Skeletal muscle tissue (tissue), 4 donors: ENCODE measurements around the gene ZBTB47. TPM values are rescaled to one million over a fixed set of nuclear protein-coding genes. Genes with fewer than 3 reads are reported as not detected.

Source experiments
- H3K27ac ChIP-seq: one replicate; pipeline ENCODE4 v1.7.0; 2013; ENCODE audit warnings: mild to moderate bottlenecking, low read depth, low read length, inconsistent platforms
- H3K27me3 ChIP-seq, 3 donors: one replicate each; pipeline ENCODE4 v1.7.0; 2013; ENCODE audit warnings: low read length in 3 of 3; ENCODE audit not compliant: control insufficient read depth in 3 of 3, insufficient read depth in 3 of 3
- H3K36me3 ChIP-seq, 3 donors: one replicate each; pipeline ENCODE4 v1.7.0; 2013; ENCODE audit warnings: low read length in 3 of 3; ENCODE audit not compliant: control insufficient read depth in 3 of 3, insufficient read depth in 3 of 3
- H3K4me1 ChIP-seq, 3 donors: one replicate each; pipeline ENCODE4 v1.7.0; 2013; ENCODE audit warnings: low read length in 3 of 3, mild to moderate bottlenecking in 3 of 3; ENCODE audit not compliant: control insufficient read depth in 3 of 3, insufficient read depth in 3 of 3
- H3K4me3 ChIP-seq, 3 donors: one replicate each; pipeline ENCODE4 v1.7.0; 2013; ENCODE audit warnings: low read length in 3 of 3
- H3K9ac ChIP-seq, 3 donors: one replicate each; pipeline ENCODE4 v1.7.0; 2013; ENCODE audit warnings: low read length in 3 of 3, mild to moderate bottlenecking in 3 of 3, moderate library complexity in 2 of 3, low read depth in 1 of 3
- H3K9me3 ChIP-seq, 3 donors: one replicate each; pipeline ENCODE4 v1.7.0; 2013; ENCODE audit warnings: low read length in 3 of 3; ENCODE audit not compliant: control insufficient read depth in 3 of 3
- total RNA-seq: library from RNA; depleted of rRNA; stranded (reverse); fragments of >200 nt; gene quantifications from one replicate; pipeline ENCODE4 v1.2.3, GENCODE V29; 2014
- donor health status: Osteomylitis.

ZBTB47 gene
- total RNA-seq, 1 donor from 2014 or later: 21.4 TPM

- Histone ChIP-seq H3K9me3 (no peaks in the 10 kb centered on the region), H3K4me1 (peaks cover 31 to 42% (median 35%) of the 10 kb centered on the region in 3 donors), H3K36me3 (peaks cover 0 to 7% (median 0%) of the 10 kb centered on the region in 3 donors), H3K9ac (no peak overlapping the region), H3K27me3 (peaks cover 0 to 6% (median 0%) of the 10 kb centered on the region in 3 donors), H3K27ac (no peak overlapping the region), H3K4me3 (no peak overlapping the region)
These were observed 28.0 kb downstream of the ZBTB47 start for GRCh38 chr3:42681361-42682038.

GRCh38 chr3:42682301-42683070, 29.0 kb downstream of the ZBTB47 start:
- peaks cover 0 to 14% (median 0%) of the 10 kb centered on the region in 3 donors for H3K36me3 ChIP-seq
- H3K9me3 ChIP-seq: no peaks in the 10 kb centered on the region
- peak overlapping the region; percentile 18 to 58 (median 20) for H3K4me3 ChIP-seq
- peaks cover 37 to 50% (median 38%) of the 10 kb centered on the region in 3 donors for H3K4me1 ChIP-seq
- peak overlapping the region; percentile 95 for H3K27ac ChIP-seq
- H3K27me3 ChIP-seq: peaks cover 0 to 6% (median 0%) of the 10 kb centered on the region in 3 donors
- H3K9ac ChIP-seq: peak overlapping the region in 2 of 3 donors; percentile 81 to 87

GRCh38 chr3:42683875-42684598, 30.5 kb downstream of the ZBTB47 start:
- H3K4me3 ChIP-seq: peak overlapping the region; percentile 43 to 97 (median 54)
- H3K4me1 ChIP-seq: peaks cover 40 to 63% (median 44%) of the 10 kb centered on the region in 3 donors
- H3K36me3 ChIP-seq: peaks cover 0 to 29% (median 8%) of the 10 kb centered on the region in 3 donors
- H3K27me3 ChIP-seq: peaks cover 0 to 6% (median 0%) of the 10 kb centered on the region in 3 donors
- no peaks in the 10 kb centered on the region for H3K9me3 ChIP-seq
- H3K9ac ChIP-seq: peak overlapping the region; percentile 78 to 96 (median 81)
- H3K27ac ChIP-seq: peak overlapping the region; percentile 95

DNA sequence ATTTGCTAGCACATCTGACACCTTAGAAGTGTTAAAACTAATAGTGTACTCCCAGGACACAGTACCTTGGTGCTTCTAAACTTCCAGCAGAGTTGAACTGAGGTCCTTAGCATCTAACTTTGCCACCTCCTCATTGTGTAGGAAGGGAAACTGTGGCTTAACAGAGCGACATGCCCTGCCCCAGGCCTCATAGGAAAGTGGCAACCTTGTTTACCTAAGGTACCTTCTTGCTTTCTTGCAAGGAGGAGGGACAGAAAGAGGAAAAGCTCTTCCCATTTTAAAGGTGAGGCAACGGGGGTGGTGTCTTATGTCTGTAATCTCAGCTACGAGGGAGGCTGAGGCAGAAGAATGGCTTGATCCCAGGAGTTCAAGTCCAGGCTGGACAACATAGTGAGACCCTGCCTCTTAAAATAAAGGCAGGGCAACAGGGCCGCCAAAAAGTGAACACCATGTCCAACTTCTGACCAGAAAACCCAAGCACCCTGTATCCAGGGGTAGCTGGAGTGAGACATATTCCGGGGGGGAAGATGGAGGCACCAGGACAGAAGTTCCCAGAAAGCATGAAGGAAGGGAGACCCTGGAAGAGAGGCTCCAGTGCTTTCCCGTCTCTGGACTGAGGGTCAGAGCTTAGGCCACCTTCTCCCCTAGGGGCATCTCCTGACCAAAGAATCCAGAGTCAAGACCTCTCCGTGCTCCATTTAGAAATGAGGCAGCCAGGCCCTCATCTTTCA, 31.3 kb downstream of the ZBTB47 start:
- peaks cover 46 to 71% (median 52%) of the 10 kb centered on the region in 3 donors for H3K4me1 ChIP-seq
- peak overlapping the region; percentile 24 to 97 (median 30) for H3K4me3 ChIP-seq
- H3K36me3 ChIP-seq: peaks cover 0 to 36% (median 12%) of the 10 kb centered on the region in 3 donors
- H3K9ac ChIP-seq: peak overlapping the region; percentile 77 to 96 (median 78)
- peaks cover 0 to 6% (median 0%) of the 10 kb centered on the region in 3 donors for H3K27me3 ChIP-seq
- H3K27ac ChIP-seq: peak overlapping the region; percentile 95
- no peaks in the 10 kb centered on the region for H3K9me3 ChIP-seq

GRCh38 chr3:42685363-42685881, 31.9 kb downstream of the ZBTB47 start, which contains the start of gene KLHL40:
Gene KLHL40 (plus strand): TSS chr3:42685537. CDS start chr3:42685619, 82 bp downstream.
- Histone ChIP-seq H3K36me3 (peaks cover 0 to 41% (median 17%) of the 10 kb centered on the region in 3 donors), H3K4me3 (peak within 1 kb of the TSS; percentile 71 to 97 (median 77))

GRCh38 chr3:42685891-42686820, 32.7 kb downstream of the ZBTB47 start:
- Histone ChIP-seq H3K4me3 (peak overlapping the region; percentile 71 to 97 (median 77)), H3K4me1 (peaks cover 50 to 75% (median 58%) of the 10 kb centered on the region in 3 donors), H3K27ac (peak overlapping the region; percentile 95)

More at GRCh38 chr3:42685363-42685881, 31.9 kb downstream of the ZBTB47 start, which contains the start of gene KLHL40:
- H3K27ac ChIP-seq: peak within 1 kb of the TSS; percentile 95
- peaks cover 0 to 6% (median 0%) of the 10 kb centered on the region in 3 donors for H3K27me3 ChIP-seq
- H3K9ac ChIP-seq: peak within 1 kb of the TSS; percentile 78 to 96 (median 87)
- no peaks in the 10 kb centered on the region for H3K9me3 ChIP-seq
- H3K4me1 ChIP-seq: peaks cover 46 to 75% (median 58%) of the 10 kb centered on the region in 3 donors

GRCh38 chr3:42686832-42687650, 33.5 kb downstream of the ZBTB47 start:
- Histone ChIP-seq H3K27ac (peak overlapping the region; percentile 95), H3K4me1 (peaks cover 50 to 82% (median 59%) of the 10 kb centered on the region in 3 donors), H3K36me3 (peaks cover 7 to 54% (median 28%) of the 10 kb centered on the region in 3 donors), H3K27me3 (peaks cover 0 to 6% (median 0%) of the 10 kb centered on the region in 3 donors), H3K9ac (peak overlapping the region; percentile 78 to 96 (median 87)), H3K9me3 (no peaks in the 10 kb centered on the region), H3K4me3 (peak overlapping the region; percentile 71 to 97 (median 77))

More at GRCh38 chr3:42685891-42686820, 32.7 kb downstream of the ZBTB47 start:
- Histone ChIP-seq H3K9me3 (no peaks in the 10 kb centered on the region), H3K9ac (peak overlapping the region; percentile 78 to 96 (median 87)), H3K27me3 (peaks cover 0 to 6% (median 0%) of the 10 kb centered on the region in 3 donors), H3K36me3 (peaks cover 0 to 48% (median 24%) of the 10 kb centered on the region in 3 donors)
